ENCODE results near the gene KRTAP4-2. TPM values are rescaled to one million over a fixed set of nuclear protein-coding genes. Genes with fewer than 3 reads are reported as not detected.
"Not testable (repeated sequence)": the region's sequence is repeated elsewhere in the genome, so short reads cannot be mapped to it uniquely, and the experiment has no call there.

KRTAP4-2 gene
- total RNA-seq, 1 donor, result not detected

DNA sequence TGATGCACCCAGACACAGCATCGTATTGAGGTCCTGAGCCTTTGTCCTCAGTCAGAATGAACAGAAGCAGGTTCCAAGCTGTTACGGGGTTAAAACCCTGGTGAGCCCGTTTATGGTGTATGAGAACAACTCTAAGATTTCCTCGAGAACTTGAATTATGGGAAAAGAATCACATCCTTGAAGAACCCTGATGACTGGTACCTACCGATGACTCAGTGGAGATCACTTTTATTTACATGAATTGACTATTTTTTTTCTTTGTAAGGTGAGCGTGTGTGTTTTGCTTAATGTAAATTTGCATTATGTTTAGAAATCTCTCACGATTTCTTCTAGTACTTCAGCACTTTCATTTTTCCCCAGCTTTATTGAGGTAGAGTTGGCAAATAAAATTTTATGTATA is 14.2 kb downstream of the KRTAP4-2 start:
- TF ChIP-seq, protein P1, sequence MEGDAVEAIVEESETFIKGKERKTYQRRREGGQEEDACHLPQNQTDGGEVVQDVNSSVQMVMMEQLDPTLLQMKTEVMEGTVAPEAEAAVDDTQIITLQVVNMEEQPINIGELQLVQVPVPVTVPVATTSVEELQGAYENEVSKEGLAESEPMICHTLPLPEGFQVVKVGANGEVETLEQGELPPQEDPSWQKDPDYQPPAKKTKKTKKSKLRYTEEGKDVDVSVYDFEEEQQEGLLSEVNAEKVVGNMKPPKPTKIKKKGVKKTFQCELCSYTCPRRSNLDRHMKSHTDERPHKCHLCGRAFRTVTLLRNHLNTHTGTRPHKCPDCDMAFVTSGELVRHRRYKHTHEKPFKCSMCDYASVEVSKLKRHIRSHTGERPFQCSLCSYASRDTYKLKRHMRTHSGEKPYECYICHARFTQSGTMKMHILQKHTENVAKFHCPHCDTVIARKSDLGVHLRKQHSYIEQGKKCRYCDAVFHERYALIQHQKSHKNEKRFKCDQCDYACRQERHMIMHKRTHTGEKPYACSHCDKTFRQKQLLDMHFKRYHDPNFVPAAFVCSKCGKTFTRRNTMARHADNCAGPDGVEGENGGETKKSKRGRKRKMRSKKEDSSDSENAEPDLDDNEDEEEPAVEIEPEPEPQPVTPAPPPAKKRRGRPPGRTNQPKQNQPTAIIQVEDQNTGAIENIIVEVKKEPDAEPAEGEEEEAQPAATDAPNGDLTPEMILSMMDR (IDR thresholded peaks at IDR 0.05; ENCODE audit: insufficient read depth, low read depth, low read length), result no peak
- DNase-seq (ENCODE audit: low read depth), result no peak
- no peak overlapping the region for H3K4me3 ChIP-seq (ENCODE audit: low read depth, low read length)

DNA sequence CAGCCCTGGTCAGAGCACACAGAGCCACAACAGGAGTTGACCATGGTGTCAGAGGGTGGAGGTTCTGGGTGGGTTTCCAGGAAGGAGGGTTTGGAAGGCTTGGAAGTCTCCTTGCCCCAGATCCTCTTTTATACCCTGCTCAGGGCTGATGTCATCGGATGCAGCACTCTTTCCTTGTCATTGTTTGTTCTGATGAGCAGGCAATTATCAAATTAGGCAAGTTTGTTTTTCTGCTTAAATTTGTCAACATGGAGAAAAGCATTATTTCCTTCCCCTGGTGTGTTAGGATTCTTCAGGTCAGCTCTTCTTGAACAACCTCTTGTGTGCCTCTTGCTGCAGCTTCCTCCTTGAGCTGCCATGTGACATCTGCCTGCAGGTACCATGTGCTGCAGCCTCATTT is 17.4 kb downstream of the KRTAP4-2 start, which contains the start of gene KRTAP4-4:
TSS of gene KRTAP4-4 (minus strand) at position 101 of the 400 bp plus-strand sequence. CDS start at position 44, 57 bp downstream.
- no peak for DNase-seq (ENCODE audit: low read depth)
- TF ChIP-seq, protein P1 (IDR thresholded peaks at IDR 0.05; ENCODE audit: insufficient read depth, low read depth, low read length), result no peak
- H3K4me3 ChIP-seq (ENCODE audit: low read depth, low read length), result no peak within 1 kb of the TSS

DNA sequence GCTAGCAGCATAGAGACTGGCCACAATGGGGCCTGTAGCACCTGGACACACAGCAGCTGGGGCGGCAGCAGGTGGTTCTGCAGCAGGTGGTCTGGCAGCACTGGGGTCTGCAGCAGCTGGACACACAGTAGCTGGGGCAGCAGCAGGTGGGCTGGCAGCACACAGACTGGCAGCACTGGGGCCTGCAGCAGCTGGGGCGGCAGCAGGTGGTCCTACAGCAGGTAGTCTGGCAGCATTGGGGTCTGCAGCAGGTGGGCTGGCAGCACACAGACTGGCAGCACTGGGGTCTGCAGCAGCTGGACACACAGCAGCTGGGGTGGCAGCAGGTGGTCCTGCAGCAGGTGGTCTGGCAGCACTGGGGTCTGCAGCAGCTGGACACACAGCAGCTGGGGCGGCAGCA is 17.8 kb downstream of the KRTAP4-2 start:
- H3K4me3 ChIP-seq (ENCODE audit: low read depth, low read length); DNase-seq (ENCODE audit: low read depth): not testable (repeated sequence)

DNA sequence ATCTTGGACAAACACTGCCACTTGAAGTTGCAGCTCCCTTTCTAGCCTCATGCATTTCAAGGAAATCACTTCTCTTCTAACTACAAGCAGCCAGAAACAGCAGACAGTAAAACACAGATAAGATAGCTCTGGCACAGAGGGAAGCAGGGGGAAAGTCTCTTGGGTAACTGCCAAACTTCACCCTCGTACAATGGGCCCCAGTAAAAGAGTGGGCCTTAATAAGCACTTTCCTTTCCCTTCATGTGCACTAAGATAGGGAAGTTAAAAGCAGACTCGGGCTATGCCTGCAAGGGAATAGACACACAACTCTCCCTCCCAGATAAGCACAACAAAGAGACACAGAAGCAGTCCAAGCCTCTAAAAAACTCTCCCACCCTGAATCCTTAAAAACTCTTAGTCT is 24.2 kb downstream of the KRTAP4-2 start:
- TF ChIP-seq, protein P1 (IDR thresholded peaks at IDR 0.05; ENCODE audit: insufficient read depth, low read depth, low read length), result no peak
- no peak overlapping the region for H3K4me3 ChIP-seq (ENCODE audit: low read depth, low read length)
- DNase-seq (ENCODE audit: low read depth), result peak; percentile 22

DNA sequence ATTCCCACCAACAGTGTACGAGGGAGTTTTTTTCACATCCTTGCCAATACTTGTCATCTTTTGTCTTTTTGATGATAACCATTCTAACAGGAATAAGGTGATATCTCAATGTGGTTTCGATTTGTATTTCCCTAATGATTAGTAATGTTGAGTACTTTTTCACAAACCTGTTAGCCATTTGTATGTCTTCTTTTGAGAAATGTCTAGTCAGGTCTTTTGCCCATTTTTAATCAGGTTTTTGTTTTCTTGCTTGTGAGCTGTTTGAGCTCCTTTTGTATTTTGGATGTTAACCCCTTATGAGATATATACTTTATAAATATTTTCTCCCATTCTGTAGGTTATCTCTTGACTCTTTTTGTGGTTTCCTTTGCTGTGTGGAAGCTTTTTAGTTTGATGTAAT is 26.5 kb downstream of the KRTAP4-2 start:
- TF ChIP-seq, protein P1 (IDR thresholded peaks at IDR 0.05; ENCODE audit: insufficient read depth, low read depth, low read length), result no peak
- no peak for DNase-seq (ENCODE audit: low read depth)
- no peak overlapping the region for H3K4me3 ChIP-seq (ENCODE audit: low read depth, low read length)

DNA sequence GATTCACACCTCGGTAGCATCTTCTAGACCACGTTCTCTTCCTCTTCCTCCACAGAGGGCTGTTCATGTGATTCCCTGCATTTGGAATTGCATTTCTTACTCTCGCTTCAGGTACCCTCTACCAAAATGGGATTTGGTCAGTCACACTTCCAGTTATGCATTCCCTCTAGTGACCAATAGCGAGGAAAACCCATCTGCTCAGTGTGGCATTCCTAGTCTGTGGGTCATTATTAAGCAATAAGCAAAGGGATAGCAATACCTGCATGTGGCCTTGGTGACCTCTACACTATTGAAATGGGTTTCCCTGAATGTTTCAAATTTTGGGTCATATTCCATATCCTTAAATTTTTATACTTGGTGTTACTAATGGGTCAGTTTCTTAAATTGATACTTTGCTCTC is 28.0 kb downstream of the KRTAP4-2 start:
- H3K4me3 ChIP-seq (ENCODE audit: low read depth, low read length), result no peak overlapping the region
- no peak for DNase-seq (ENCODE audit: low read depth)
- TF ChIP-seq, protein P1 (IDR thresholded peaks at IDR 0.05; ENCODE audit: insufficient read depth, low read depth, low read length), result no peak

DNA sequence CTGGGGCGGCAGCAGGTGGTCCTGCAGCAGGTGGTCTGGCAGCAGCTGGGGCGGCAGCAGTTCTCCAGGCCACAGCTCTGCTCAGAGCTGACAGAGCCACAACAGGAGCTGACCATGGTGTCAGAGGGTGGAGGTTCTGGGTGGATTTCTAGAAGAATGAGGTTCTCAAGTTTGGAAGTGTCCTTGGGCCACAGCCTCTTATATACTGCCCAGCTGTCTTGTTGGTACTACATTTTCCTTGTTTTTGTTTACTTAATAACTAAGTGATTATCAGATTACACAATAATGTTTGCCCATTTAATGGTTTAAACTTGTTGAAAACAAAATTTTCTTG is 28.4 kb downstream of the KRTAP4-2 start, which contains the start of gene KRTAP4-5:
TSS of gene KRTAP4-5 (minus strand) at position 174 of the 334 bp plus-strand sequence. CDS start at position 116, 58 bp downstream.
- no peak for DNase-seq (ENCODE audit: low read depth)
- H3K4me3 ChIP-seq (ENCODE audit: low read depth, low read length), result no peak within 1 kb of the TSS
- TF ChIP-seq, protein P1 (IDR thresholded peaks at IDR 0.05; ENCODE audit: insufficient read depth, low read depth, low read length), result no peak

DNA sequence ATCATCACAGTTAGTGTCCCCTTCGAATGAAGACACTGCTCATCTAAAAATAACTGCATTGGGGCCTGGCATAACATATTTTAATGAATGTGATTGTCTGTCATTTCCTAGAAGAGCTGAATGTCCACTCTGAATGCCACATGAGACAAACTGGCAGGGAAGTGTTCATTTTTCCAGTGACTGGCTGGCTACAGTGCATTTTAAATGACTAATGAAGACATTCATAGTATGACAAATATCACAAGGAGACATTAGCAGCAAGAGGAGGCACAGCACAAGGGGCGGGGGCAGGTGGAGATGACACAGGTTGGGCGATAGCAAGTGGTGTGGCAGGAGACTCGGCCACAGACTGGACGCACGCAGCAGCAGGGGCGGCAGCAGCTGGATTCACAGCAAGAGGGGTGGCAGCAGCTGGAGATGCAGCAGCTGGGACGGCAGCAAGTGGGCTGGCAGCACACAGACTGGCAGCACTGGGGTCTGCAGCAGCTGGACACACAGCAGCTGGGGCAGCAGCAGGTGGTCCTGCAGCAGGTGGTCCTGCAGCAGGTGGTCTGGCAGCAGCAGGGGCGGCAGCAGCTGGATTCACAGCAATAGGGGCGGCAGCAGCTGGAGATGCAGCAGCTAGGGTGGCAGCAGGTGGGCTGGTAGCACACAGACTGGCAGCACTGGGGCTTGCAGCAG is 28.9 kb downstream of the KRTAP4-2 start:
- not testable (repeated sequence) for DNase-seq (ENCODE audit: low read depth)

More for the DNA sequence above, 28.9 kb downstream of the KRTAP4-2 start:
- H3K4me3 ChIP-seq (ENCODE audit: low read depth, low read length), result not testable (repeated sequence)

All from fibroblast of villous mesenchyme (primary cell).